ENCODE data around the gene FOXN3.

The FOXN3 gene

DNA sequence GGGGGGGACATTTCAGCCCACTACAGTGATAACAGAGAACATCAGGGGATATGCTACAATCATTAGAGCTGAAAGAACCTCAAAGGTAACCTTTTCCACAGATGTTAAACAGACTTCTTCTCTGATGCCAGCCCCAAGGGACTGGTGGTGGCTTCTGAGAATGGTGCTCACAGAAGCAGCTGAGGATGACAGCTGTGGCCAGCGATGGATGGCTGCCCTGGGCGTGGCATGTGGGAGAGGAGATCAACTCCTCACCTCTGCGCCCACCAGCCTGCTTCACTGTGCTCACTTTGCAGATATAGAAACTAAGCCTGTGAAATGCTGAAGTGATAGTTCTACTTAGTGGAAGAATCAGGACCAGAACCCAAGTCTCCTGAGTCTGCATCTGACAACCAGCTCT, 33.0 kb downstream of the FOXN3 start:
- TF ChIP-seq, protein P1, sequence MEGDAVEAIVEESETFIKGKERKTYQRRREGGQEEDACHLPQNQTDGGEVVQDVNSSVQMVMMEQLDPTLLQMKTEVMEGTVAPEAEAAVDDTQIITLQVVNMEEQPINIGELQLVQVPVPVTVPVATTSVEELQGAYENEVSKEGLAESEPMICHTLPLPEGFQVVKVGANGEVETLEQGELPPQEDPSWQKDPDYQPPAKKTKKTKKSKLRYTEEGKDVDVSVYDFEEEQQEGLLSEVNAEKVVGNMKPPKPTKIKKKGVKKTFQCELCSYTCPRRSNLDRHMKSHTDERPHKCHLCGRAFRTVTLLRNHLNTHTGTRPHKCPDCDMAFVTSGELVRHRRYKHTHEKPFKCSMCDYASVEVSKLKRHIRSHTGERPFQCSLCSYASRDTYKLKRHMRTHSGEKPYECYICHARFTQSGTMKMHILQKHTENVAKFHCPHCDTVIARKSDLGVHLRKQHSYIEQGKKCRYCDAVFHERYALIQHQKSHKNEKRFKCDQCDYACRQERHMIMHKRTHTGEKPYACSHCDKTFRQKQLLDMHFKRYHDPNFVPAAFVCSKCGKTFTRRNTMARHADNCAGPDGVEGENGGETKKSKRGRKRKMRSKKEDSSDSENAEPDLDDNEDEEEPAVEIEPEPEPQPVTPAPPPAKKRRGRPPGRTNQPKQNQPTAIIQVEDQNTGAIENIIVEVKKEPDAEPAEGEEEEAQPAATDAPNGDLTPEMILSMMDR (IDR thresholded peaks at IDR 0.05; ENCODE audit: insufficient read depth, missing control alignments), result no peak
- DNase-seq (ENCODE audit: insufficient read length, low spot score) (no peak), FAIRE-seq (no peak)

- TF ChIP-seq, protein P1 (IDR thresholded peaks at IDR 0.05; ENCODE audit: insufficient read depth, missing control alignments), result no peak
- no peak for FAIRE-seq
- no peak for DNase-seq (ENCODE audit: insufficient read length, low spot score)
Observed at GRCh38 chr14:89382901-89383845, 33.9 kb downstream of the FOXN3 start.

DNA sequence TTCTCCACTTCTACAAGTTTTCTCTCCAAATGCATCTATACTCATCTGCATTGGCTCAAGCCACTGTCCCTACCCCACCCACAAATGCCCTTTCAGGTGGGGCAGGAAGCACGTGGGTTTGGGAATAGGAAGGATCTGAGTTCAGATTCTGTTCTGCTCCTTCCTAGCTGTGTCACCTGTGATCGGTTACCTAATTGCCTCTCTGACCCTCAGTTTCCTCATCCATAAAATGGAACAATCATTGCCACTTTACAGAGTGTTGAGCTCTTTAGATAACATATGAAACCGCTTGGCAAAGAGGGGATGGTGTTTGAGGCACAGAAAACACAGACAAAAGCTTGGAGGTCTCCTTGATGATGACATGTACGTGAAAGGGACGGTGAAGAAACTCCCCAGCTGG, 34.5 kb downstream of the FOXN3 start:
- TF ChIP-seq, protein P1 (IDR thresholded peaks at IDR 0.05; ENCODE audit: insufficient read depth, missing control alignments), result no peak
- no peak for FAIRE-seq
- DNase-seq (ENCODE audit: insufficient read length, low spot score), result no peak

DNA sequence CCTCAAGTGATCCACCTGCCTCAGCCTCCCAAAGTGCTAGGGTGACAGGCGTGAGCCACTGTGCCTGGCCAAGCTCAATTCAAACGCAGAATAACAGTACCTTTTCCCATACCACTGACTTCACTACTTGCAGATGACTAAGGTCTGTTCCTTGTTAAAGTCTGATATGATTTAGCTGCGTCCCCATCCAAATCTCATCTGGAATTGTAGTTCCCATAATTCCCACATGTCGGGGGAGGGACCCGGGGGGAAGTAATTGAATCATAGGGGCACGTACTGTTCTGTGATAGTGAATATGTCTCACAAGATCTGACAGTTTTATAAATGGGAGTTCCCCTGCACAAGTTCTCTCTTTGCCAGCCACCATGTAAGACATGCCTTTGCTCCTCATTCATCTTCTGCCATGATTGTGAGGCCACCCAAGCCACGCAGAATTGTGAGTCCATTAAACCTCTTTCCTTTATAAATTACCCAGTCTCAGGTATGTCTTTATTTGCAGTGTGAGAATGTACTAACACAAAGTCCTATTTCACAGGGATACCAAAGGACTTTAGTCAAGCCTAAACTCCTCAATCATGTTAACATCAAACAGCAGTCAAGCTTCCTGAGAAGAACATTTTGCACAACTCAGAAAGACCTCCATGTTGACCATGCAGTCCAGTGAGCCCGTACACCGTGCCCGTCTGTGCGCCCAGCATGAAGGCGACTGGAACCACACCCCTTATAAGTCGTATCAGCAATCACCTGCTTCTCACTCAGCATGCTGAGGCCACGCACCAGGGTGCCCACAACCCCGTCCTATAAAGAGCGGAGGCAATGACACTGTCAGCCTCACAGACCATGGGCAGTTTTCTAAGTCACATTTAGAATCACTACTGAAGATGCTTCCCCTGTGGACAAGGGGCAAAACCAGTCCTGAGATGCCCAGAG, 36.9 kb downstream of the FOXN3 start:
- FAIRE-seq (no peak), DNase-seq (ENCODE audit: insufficient read length, low spot score) (no peak)
- TF ChIP-seq, protein P1 (IDR thresholded peaks at IDR 0.05; ENCODE audit: insufficient read depth, missing control alignments), result no peak

GRCh38 chr14:89379006-89379405, 38.0 kb downstream of the FOXN3 start:
- TF ChIP-seq, protein P1 (IDR thresholded peaks at IDR 0.05; ENCODE audit: insufficient read depth, missing control alignments), result no peak
- FAIRE-seq, result no peak
- no peak for DNase-seq (ENCODE audit: insufficient read length, low spot score)

GRCh38 chr14:89378119-89378518, 38.9 kb downstream of the FOXN3 start:
- DNase-seq (ENCODE audit: insufficient read length, low spot score) (no peak), FAIRE-seq (no peak)

More at GRCh38 chr14:89378119-89378518, 38.9 kb downstream of the FOXN3 start:
- TF ChIP-seq, protein P1 (IDR thresholded peaks at IDR 0.05; ENCODE audit: insufficient read depth, missing control alignments), result no peak

All from D721Med (cell line).